Fibroblast of pulmonary artery (primary cell): Measurements from ENCODE around the gene NEK2.
A peak's percentile ranks its signal among the peaks of the same experiment; 100 is the strongest.

Experiments used
- DNase-seq: peaks from one replicate; pipeline ENCODE4 v3.0.0-alpha.2; 2010; ENCODE audit warnings: low read depth
- H3K4me3 ChIP-seq: replicated peaks from 2 replicates; pipeline ENCODE4 v1.5.1; 2011; ENCODE audit warnings: low read depth, mild to moderate bottlenecking, control low read depth, low read length, moderate library complexity
- TF ChIP-seq, protein P1 (sequence below): IDR thresholded peaks from 2 replicates; pipeline ENCODE4 v1.5.1; 2011; ENCODE audit warnings: mild to moderate bottlenecking, control low read depth, low read length, inconsistent platforms; ENCODE audit errors: missing control alignments

NEK2 gene

DNA sequence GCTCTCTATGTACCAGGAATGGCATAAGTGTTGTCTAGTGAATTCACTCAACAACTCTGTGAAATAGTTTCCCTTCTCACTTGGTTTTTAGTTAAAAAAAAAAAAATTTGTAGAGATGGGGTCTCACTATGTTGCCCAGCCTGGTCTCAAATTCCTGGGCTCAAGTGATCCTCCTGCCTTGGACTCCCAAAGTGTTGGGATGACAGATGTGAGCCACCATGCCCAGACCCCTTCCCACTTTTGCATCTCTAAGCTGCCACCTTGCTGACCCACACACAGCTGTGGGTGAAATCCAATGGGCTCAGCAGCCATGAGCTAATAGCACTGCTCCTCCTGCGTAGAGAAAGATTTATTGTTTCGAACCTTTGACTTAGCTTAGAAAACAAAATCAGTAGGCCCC lies 33.5 kb downstream of the NEK2 start:
- no peak for DNase-seq
- no peak overlapping the region for H3K4me3 ChIP-seq
- TF ChIP-seq, protein P1, sequence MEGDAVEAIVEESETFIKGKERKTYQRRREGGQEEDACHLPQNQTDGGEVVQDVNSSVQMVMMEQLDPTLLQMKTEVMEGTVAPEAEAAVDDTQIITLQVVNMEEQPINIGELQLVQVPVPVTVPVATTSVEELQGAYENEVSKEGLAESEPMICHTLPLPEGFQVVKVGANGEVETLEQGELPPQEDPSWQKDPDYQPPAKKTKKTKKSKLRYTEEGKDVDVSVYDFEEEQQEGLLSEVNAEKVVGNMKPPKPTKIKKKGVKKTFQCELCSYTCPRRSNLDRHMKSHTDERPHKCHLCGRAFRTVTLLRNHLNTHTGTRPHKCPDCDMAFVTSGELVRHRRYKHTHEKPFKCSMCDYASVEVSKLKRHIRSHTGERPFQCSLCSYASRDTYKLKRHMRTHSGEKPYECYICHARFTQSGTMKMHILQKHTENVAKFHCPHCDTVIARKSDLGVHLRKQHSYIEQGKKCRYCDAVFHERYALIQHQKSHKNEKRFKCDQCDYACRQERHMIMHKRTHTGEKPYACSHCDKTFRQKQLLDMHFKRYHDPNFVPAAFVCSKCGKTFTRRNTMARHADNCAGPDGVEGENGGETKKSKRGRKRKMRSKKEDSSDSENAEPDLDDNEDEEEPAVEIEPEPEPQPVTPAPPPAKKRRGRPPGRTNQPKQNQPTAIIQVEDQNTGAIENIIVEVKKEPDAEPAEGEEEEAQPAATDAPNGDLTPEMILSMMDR: no peak

DNA sequence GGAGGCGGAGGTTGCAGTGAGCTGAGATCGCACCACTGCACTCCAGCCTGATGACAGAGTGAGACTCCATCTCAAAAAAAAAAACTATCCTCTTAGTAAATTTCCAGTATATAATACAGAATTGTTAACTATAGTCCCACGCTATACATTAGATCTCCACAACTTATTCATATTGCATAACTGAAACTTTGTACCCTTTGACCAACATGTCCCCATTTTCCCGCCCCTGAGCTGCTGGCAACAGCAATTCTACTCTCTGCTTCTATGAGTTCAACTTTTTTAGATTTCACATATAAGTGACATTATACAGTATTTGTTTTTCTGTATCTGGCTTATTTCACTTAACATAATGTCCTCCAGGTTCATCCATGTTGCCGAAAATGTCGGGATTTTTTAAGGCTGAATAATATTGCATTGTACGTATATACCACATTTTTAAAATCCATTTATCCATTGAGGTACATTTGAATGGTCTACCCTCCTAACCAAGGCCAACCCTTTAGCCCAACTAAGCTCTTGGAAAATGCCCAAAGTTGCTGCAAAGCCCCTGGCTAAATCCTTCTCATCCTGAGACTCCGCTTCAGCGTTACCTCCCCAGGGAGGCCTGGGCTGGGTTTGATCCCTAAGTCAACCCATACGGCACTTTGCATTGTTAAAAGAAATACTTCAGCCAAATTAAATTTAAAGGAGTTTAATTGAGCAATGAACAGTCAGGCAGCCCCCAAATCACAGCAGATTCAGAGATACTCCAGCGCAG lies 34.2 kb downstream of the NEK2 start:
- TF ChIP-seq, protein P1: no peak
- no peak overlapping the region for H3K4me3 ChIP-seq
- DNase-seq: no peak

DNA sequence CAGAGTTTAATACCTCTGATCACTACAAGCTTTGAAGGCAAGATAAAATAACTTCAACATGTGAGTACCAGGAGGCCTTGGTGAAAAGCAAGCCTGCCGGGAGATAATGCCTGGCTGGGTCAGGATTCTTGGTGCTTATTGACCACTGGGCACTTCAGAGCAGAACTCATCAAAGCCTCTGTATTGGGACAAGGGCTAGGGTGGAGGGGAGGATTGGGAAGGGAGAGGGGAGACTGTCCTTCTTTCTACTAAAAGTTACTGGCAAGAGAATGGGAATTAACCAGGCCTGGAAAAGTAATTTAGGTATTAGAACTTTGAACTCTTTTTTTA lies 35.2 kb downstream of the NEK2 start:
- no peak for DNase-seq
- peak overlapping the region; percentile 21 for H3K4me3 ChIP-seq
- TF ChIP-seq, protein P1: no peak

DNA sequence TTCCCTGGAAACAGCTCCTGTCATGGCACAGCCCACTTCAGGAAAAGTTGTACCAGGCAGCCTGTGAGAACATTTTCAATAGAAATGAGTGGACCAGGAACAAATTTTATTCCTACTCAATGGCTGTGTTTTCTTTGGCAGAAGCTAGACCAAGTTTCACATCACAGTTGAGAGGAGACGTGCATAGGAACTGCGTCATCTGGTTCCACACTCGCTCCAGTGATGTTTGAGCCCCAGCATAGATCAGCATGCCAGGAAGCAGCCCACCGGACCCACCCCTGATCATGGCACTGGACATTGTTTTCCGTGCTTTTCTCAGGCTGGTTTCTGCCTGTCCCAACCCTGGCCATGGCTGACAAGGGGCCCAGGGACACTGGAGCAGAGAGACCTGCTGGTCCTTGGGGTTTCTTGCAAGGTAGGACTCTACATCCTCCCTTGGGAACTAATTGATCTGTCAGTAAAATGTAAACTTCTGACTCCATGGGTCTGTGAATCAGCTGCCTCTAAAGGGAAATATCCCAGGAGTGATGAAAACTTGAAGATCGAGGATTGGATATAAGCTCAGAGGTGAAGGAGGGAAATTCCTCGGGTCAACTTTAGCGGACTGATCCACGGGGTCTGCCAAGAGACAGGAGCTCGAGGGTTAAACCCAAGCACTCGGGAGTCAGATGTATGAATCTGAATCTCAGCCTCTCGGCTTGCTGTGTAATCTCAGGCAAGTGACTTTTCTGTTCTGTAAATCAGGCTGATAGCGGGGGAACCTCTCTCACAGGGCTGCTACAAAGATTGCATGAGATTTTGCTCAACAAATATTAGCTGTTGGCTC lies 35.7 kb downstream of the NEK2 start:
- TF ChIP-seq, protein P1: no peak
- peak; percentile 96 for DNase-seq
- peak overlapping the region; percentile 21 for H3K4me3 ChIP-seq

DNA sequence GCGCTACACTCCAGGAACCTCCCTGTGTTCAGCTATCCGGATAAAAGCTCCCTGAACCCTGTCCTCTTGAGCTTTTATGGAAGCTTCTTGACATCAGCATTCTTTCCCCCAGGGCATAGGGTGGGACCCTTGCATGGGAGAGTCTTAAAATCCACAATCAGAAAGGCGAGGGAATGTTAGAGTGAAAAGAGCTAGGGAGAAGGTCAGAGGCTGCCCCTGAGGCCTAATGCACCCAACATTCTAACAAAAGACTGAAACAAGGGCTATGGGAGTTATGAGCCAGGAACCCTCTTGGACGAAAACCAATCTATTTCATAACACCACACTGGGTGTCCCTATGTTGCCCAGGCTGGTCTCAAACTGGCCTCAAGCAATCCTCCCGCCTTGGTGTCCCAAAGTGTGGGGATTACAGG lies 36.7 kb downstream of the NEK2 start:
- H3K4me3 ChIP-seq: no peak overlapping the region
- TF ChIP-seq, protein P1: no peak
- DNase-seq: peak; percentile 68

DNA sequence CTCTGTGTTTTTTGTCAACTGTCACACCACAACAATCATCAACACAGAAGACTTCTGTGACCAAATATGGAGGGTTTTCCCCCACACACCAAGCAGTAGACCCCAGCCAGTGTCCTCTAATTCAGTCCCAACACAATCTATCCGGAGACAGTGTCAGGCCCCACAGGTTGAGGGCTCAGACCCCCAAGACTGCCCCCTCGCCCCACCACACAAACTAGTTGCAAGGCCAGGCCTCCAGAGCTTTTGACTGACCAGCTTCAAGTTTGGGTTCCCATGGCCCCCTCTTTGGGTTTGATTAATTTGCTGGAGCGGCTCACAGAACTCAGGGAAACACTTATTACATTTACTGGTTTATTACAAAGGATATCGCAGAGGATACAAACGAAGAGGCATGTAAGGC lies 37.2 kb downstream of the NEK2 start:
- TF ChIP-seq, protein P1: no peak
- DNase-seq: no peak
- H3K4me3 ChIP-seq: no peak overlapping the region
